ENCODE data around the gene CLTC.

The CLTC gene

GRCh38 chr17:59696682-59697277, 77.1 kb downstream of the CLTC start:
- Histone ChIP-seq H4K8ac (ENCODE audit: low read depth, low read length) (no peak overlapping the region), H3K56ac (ENCODE audit: low read length) (no peak overlapping the region), H3K4me2 (ENCODE audit: low read length) (no peak overlapping the region), H3K27ac (ENCODE audit: low read depth, low read length) (no peak overlapping the region), H2BK15ac (replicated peaks; ENCODE audit: low read depth) (no peak overlapping the region), H3K4me3 (ENCODE audit: low read length) (no peak overlapping the region), H3K4me1 (ENCODE audit: control insufficient read depth, low read depth, low read length) (no peaks in the 10 kb centered on the region), H3K79me2 (ENCODE audit: control insufficient read depth, insufficient read depth, low read length) (peaks cover 45% of the 10 kb centered on the region), H3K4ac (ENCODE audit: low read depth, low read length) (no peak overlapping the region), H3K79me1 (ENCODE audit: low read length) (peaks cover 13% of the 10 kb centered on the region), H4K5ac (ENCODE audit: low read length) (no peak overlapping the region), H3K36me3 (ENCODE audit: control insufficient read depth, insufficient read depth, low read length) (peaks cover 13% of the 10 kb centered on the region), H2BK5ac (ENCODE audit: low read length) (no peak overlapping the region), H2BK120ac (ENCODE audit: low read depth, low read length) (no peak overlapping the region), H3K27me3 (ENCODE audit: insufficient read depth, low read length, poor library complexity) (no peaks in the 10 kb centered on the region), H3K9ac (ENCODE audit: low read length) (no peak overlapping the region), H3K18ac (ENCODE audit: low read length) (no peak overlapping the region), H2AK5ac (ENCODE audit: low read length) (no peak overlapping the region), H3K23ac (ENCODE audit: low read length) (no peak overlapping the region)
- WGBS (ENCODE audit: extremely low coverage, insufficient coverage, low lambda C conversion rate) = no CpG with 5 or more reads among the region's 2 CpGs
- no peak for DNase-seq

GRCh38 chr17:59698143-59698542, 78.4 kb downstream of the CLTC start:
- Histone ChIP-seq H3K23ac (ENCODE audit: low read length) (no peak overlapping the region), H3K79me2 (ENCODE audit: control insufficient read depth, insufficient read depth, low read length) (peaks cover 58% of the 10 kb centered on the region), H3K4me1 (ENCODE audit: control insufficient read depth, low read depth, low read length) (no peaks in the 10 kb centered on the region), H4K8ac (ENCODE audit: low read depth, low read length) (no peak overlapping the region), H2BK5ac (ENCODE audit: low read length) (no peak overlapping the region), H3K27ac (ENCODE audit: low read depth, low read length) (no peak overlapping the region), H3K36me3 (ENCODE audit: control insufficient read depth, insufficient read depth, low read length) (peaks cover 13% of the 10 kb centered on the region), H3K4ac (ENCODE audit: low read depth, low read length) (no peak overlapping the region), H4K5ac (ENCODE audit: low read length) (no peak overlapping the region), H2BK15ac (replicated peaks; ENCODE audit: low read depth) (no peak overlapping the region), H2AK5ac (ENCODE audit: low read length) (no peak overlapping the region), H3K4me3 (ENCODE audit: low read length) (no peak overlapping the region), H3K4me2 (ENCODE audit: low read length) (no peak overlapping the region), H3K18ac (ENCODE audit: low read length) (no peak overlapping the region), H2BK120ac (ENCODE audit: low read depth, low read length) (no peak overlapping the region), H3K79me1 (ENCODE audit: low read length) (peaks cover 16% of the 10 kb centered on the region), H3K27me3 (ENCODE audit: insufficient read depth, low read length, poor library complexity) (no peaks in the 10 kb centered on the region), H3K9ac (ENCODE audit: low read length) (no peak overlapping the region), H3K56ac (ENCODE audit: low read length) (no peak overlapping the region)
- DNase-seq = no peak
- WGBS (ENCODE audit: extremely low coverage, insufficient coverage, low lambda C conversion rate) = no CpG with 5 or more reads among the region's 4 CpGs

DNA sequence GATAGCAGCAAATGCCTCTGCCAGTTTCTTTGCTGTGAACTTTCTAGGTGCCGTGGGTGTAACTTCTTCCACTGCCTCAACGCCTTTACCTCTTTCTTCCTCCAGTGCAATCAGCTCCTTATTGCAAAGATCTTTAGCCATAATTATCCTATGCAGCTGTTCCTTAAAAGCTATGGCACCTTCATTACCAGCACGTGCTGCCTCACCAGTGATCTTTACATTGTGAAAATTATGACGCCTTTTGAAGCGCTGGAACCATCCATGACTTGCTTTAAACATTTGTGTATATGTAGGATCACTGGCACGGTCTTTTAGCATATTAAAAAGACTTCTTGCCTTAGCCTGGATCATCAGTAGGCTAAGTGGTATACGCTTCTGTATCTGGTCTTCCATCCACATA, 79.5 kb downstream of the CLTC start:
- Histone ChIP-seq H2BK15ac (replicated peaks; ENCODE audit: low read depth) (no peak overlapping the region), H3K27ac (ENCODE audit: low read depth, low read length) (no peak overlapping the region), H3K56ac (ENCODE audit: low read length) (no peak overlapping the region), H3K27me3 (ENCODE audit: insufficient read depth, low read length, poor library complexity) (no peaks in the 10 kb centered on the region), H3K18ac (ENCODE audit: low read length) (no peak overlapping the region), H2AK5ac (ENCODE audit: low read length) (no peak overlapping the region), H2BK5ac (ENCODE audit: low read length) (no peak overlapping the region), H3K9ac (ENCODE audit: low read length) (no peak overlapping the region), H3K4me3 (ENCODE audit: low read length) (no peak overlapping the region), H2BK120ac (ENCODE audit: low read depth, low read length) (no peak overlapping the region), H3K79me1 (ENCODE audit: low read length) (peaks cover 15% of the 10 kb centered on the region), H4K8ac (ENCODE audit: low read depth, low read length) (no peak overlapping the region), H3K4me1 (ENCODE audit: control insufficient read depth, low read depth, low read length) (no peaks in the 10 kb centered on the region), H3K36me3 (ENCODE audit: control insufficient read depth, insufficient read depth, low read length) (peaks cover 11% of the 10 kb centered on the region), H3K4me2 (ENCODE audit: low read length) (no peak overlapping the region), H3K4ac (ENCODE audit: low read depth, low read length) (no peak overlapping the region), H3K79me2 (ENCODE audit: control insufficient read depth, insufficient read depth, low read length) (peaks cover 66% of the 10 kb centered on the region), H4K5ac (ENCODE audit: low read length) (no peak overlapping the region), H3K23ac (ENCODE audit: low read length) (no peak overlapping the region)
- WGBS (ENCODE audit: extremely low coverage, insufficient coverage, low lambda C conversion rate) = no CpG with 5 or more reads among the region's 7 CpGs
- no peak for DNase-seq

- peaks cover 11% of the 10 kb centered on the region for H3K36me3 ChIP-seq (ENCODE audit: control insufficient read depth, insufficient read depth, low read length)
Observed at GRCh38 chr17:59699786-59700185, 80.1 kb downstream of the CLTC start.

DNA sequence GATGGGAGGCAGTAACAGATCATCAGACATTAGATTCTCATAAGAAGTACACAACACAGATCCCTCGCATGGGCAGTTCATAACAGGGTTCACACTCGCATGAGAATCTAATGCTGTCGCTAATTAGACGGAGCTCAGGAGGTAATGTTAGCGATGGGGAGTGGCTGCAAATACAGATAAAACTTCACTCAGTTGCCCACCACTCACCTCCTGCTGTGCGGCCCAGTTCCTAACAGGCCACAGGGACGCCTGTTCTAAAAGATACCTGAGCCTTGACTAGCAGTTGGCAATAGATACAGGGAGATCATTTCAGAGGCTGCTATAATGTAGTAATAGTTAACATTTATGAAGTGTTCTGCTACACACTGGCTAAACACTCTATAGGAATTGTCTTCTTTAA, 82.6 kb downstream of the CLTC start:
- H2AK5ac ChIP-seq (ENCODE audit: low read length) = no peak overlapping the region
- H3K4ac ChIP-seq (ENCODE audit: low read depth, low read length) = no peak overlapping the region
- H3K9ac ChIP-seq (ENCODE audit: low read length) = no peak overlapping the region
- H3K23ac ChIP-seq (ENCODE audit: low read length) = no peak overlapping the region
- H4K8ac ChIP-seq (ENCODE audit: low read depth, low read length) = no peak overlapping the region
- WGBS (ENCODE audit: extremely low coverage, insufficient coverage, low lambda C conversion rate) = no CpG with 5 or more reads among the region's 7 CpGs
- H2BK15ac ChIP-seq (replicated peaks; ENCODE audit: low read depth) = no peak overlapping the region
- H3K79me1 ChIP-seq (ENCODE audit: low read length) = peaks cover 15% of the 10 kb centered on the region
- no peak overlapping the region for H2BK120ac ChIP-seq (ENCODE audit: low read depth, low read length)
- DNase-seq = no peak
- no peak overlapping the region for H4K5ac ChIP-seq (ENCODE audit: low read length)
- H3K56ac ChIP-seq (ENCODE audit: low read length) = no peak overlapping the region
- peaks cover 7% of the 10 kb centered on the region for H3K36me3 ChIP-seq (ENCODE audit: control insufficient read depth, insufficient read depth, low read length)
- peaks cover 87% of the 10 kb centered on the region for H3K79me2 ChIP-seq (ENCODE audit: control insufficient read depth, insufficient read depth, low read length)
- no peaks in the 10 kb centered on the region for H3K4me1 ChIP-seq (ENCODE audit: control insufficient read depth, low read depth, low read length)
- no peak overlapping the region for H2BK5ac ChIP-seq (ENCODE audit: low read length)
- H3K4me2 ChIP-seq (ENCODE audit: low read length) = no peak overlapping the region
- H3K4me3 ChIP-seq (ENCODE audit: low read length) = no peak overlapping the region
- no peak overlapping the region for H3K27ac ChIP-seq (ENCODE audit: low read depth, low read length)
- no peak overlapping the region for H3K18ac ChIP-seq (ENCODE audit: low read length)
- H3K27me3 ChIP-seq (ENCODE audit: insufficient read depth, low read length, poor library complexity) = no peaks in the 10 kb centered on the region

More at GRCh38 chr17:59699786-59700185, 80.1 kb downstream of the CLTC start:
- Histone ChIP-seq H3K27ac (ENCODE audit: low read depth, low read length) (no peak overlapping the region), H3K79me2 (ENCODE audit: control insufficient read depth, insufficient read depth, low read length) (peaks cover 72% of the 10 kb centered on the region), H2BK5ac (ENCODE audit: low read length) (no peak overlapping the region), H4K8ac (ENCODE audit: low read depth, low read length) (no peak overlapping the region), H2BK120ac (ENCODE audit: low read depth, low read length) (no peak overlapping the region), H4K5ac (ENCODE audit: low read length) (no peak overlapping the region), H2AK5ac (ENCODE audit: low read length) (no peak overlapping the region), H3K4me3 (ENCODE audit: low read length) (no peak overlapping the region), H3K18ac (ENCODE audit: low read length) (no peak overlapping the region), H2BK15ac (replicated peaks; ENCODE audit: low read depth) (no peak overlapping the region), H3K4me1 (ENCODE audit: control insufficient read depth, low read depth, low read length) (no peaks in the 10 kb centered on the region), H3K56ac (ENCODE audit: low read length) (no peak overlapping the region), H3K4me2 (ENCODE audit: low read length) (no peak overlapping the region), H3K4ac (ENCODE audit: low read depth, low read length) (no peak overlapping the region), H3K27me3 (ENCODE audit: insufficient read depth, low read length, poor library complexity) (no peaks in the 10 kb centered on the region), H3K9ac (ENCODE audit: low read length) (no peak overlapping the region), H3K23ac (ENCODE audit: low read length) (no peak overlapping the region), H3K79me1 (ENCODE audit: low read length) (peaks cover 15% of the 10 kb centered on the region)
- DNase-seq = no peak
- WGBS (ENCODE audit: extremely low coverage, insufficient coverage, low lambda C conversion rate) = no CpG with 5 or more reads among the region's 6 CpGs

Data from mesendoderm (in vitro differentiated cells).